Fibroblast of lung (primary cell): ENCODE data around the gene UCHL1. TPM values are rescaled to one million over a fixed set of nuclear protein-coding genes. Genes with fewer than 3 reads are reported as not detected.

Experiments used
- DNase-seq, 2 donors: peaks; one replicate each; pipeline versions ENCODE4 v3.0.0 to v3.0.0-alpha.2; 2010; ENCODE audit warnings: low read depth in 2 of 2
- H2AFZ ChIP-seq: 2 replicates; pipeline ENCODE4 v1.5.1; 2012; ENCODE audit warnings: low read length, control low read depth, inconsistent platforms
- H3K27ac ChIP-seq: 2 replicates; pipeline ENCODE4 v1.5.1; 2011; ENCODE audit warnings: low read length, control low read depth; ENCODE audit not compliant: insufficient read depth
- H3K27me3 ChIP-seq: 2 replicates; pipeline ENCODE4 v1.5.1; 2011; ENCODE audit warnings: mild to moderate bottlenecking, low read length; ENCODE audit not compliant: control insufficient read depth, insufficient read depth
- H3K36me3 ChIP-seq: 2 replicates; pipeline ENCODE4 v1.5.1; 2011; ENCODE audit warnings: low read length; ENCODE audit not compliant: control insufficient read depth, insufficient read depth
- H3K4me1 ChIP-seq: 2 replicates; pipeline ENCODE4 v1.5.1; 2011; ENCODE audit warnings: low read length; ENCODE audit not compliant: control insufficient read depth, insufficient read depth; ENCODE audit errors: extremely low read depth
- H3K4me2 ChIP-seq: 2 replicates; pipeline ENCODE4 v1.5.1; 2011; ENCODE audit warnings: low read length, control low read depth; ENCODE audit not compliant: insufficient read depth; ENCODE audit errors: extremely low read depth
- H3K4me3 ChIP-seq, 4 experiments: fragments of 200-600 bp in 1 of 4; sonication (generic) in 1 of 4; replicated peaks in 1 of 4; 2 replicates each; pipeline ENCODE4 v1.5.1; 2011 to 2016; ENCODE audit warnings: low read length in 4 of 4, low read depth in 3 of 4, mild to moderate bottlenecking in 3 of 4, control low read depth in 2 of 4, inconsistent platforms in 1 of 4, mixed read lengths in 1 of 4; ENCODE audit not compliant: insufficient read depth in 1 of 4; ENCODE audit errors: control extremely low read depth in 1 of 4
- H3K79me2 ChIP-seq: 2 replicates; pipeline ENCODE4 v1.5.1; 2012; ENCODE audit warnings: mild to moderate bottlenecking, low read length, inconsistent platforms; ENCODE audit not compliant: control insufficient read depth, insufficient read depth
- H3K9ac ChIP-seq: 2 replicates; pipeline ENCODE4 v1.5.1; 2011; ENCODE audit warnings: mild to moderate bottlenecking, low read length, control low read depth; ENCODE audit not compliant: insufficient read depth
- H3K9me3 ChIP-seq: 2 replicates; pipeline ENCODE4 v1.5.1; 2012; ENCODE audit warnings: low read depth, low read length; ENCODE audit not compliant: control insufficient read depth, insufficient read depth
- H4K20me1 ChIP-seq: 2 replicates; pipeline ENCODE4 v1.5.1; 2011; ENCODE audit warnings: low read length; ENCODE audit not compliant: control insufficient read depth, insufficient read depth; ENCODE audit errors: extremely low read depth
- CTCF ChIP-seq, 2 donors: IDR thresholded peaks in 1 of 2; conservative IDR thresholded peaks in 1 of 2; 1 replicate in 1 of 2; 2 replicates in 1 of 2; pipeline ENCODE4 v1.5.1; 2011 to 2012; ENCODE audit warnings: low read length in 2 of 2, control low read depth in 1 of 2, inconsistent platforms in 1 of 2, low read depth in 1 of 2, mild to moderate bottlenecking in 1 of 2
- EZH2 ChIP-seq: IDR thresholded peaks from 2 replicates; pipeline ENCODE4 v1.5.1; 2012; ENCODE audit warnings: low read length, control low read depth, mild to moderate bottlenecking; ENCODE audit errors: missing control alignments
- polyA plus RNA-seq, 2 donors: library from polyadenylated mRNA; depleted of rRNA in 1 of 2; stranded (reverse) in 1 of 2; unstranded in 1 of 2; fragments of >200 nt; gene quantifications; 2 replicates each; pipeline ENCODE4 v1.2.1, GENCODE V29; 2011 to 2012; ENCODE audit warnings: missing spikeins in 1 of 2
- total RNA-seq: library from RNA; depleted of rRNA; stranded (reverse); fragments of >200 nt; gene quantifications from 2 replicates; pipeline ENCODE4 v1.2.1, GENCODE V29; 2014

The UCHL1 gene
- total and polyA plus RNA-seq, 2 donors (not counting 1 experiment from before 2014, with no cell fraction given), result 397 to 491 TPM

DNA sequence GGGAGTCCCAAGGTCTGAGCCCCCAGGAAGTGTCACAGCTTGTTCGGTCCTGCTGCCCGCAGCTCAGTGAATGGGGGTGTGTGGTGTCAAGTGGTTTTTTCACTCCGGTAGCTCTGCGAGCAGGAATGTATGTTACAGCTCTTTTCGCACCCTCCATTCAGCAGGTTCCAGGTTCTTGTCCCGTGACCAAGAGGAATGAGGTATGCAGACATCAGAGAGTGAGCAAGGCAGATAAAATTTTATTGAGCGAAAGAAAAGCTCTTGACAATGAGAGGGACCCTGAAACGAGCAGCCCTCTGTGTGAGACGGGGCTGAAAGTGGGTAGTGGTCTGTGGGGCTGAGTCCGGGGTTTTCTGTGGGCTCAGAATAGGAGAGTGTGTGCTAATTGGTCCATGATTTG is 31.5 kb downstream of the UCHL1 start:
- H3K27ac ChIP-seq, result no peak overlapping the region
- H3K4me2 ChIP-seq, result no peak overlapping the region
- no peak overlapping the region for H2AFZ ChIP-seq
- DNase-seq, result no peak
- H3K27me3 ChIP-seq, result no peaks in the 10 kb centered on the region
- H4K20me1 ChIP-seq, result no peaks in the 10 kb centered on the region
- H3K79me2 ChIP-seq, result no peaks in the 10 kb centered on the region
- H3K9ac ChIP-seq, result no peak overlapping the region
- H3K36me3 ChIP-seq, result no peaks in the 10 kb centered on the region
- TF ChIP-seq CTCF (conservative IDR thresholded peaks at IDR 0.05 in 1 of 2, IDR thresholded peaks at IDR 0.05 in 1 of 2; ENCODE audit: low read depth in 1 of 2, low read length in 2 of 2) (no peak), EZH2 (no peak)
- no peaks in the 10 kb centered on the region for H3K4me1 ChIP-seq
- H3K4me3 ChIP-seq, result no peak overlapping the region
- H3K9me3 ChIP-seq, result no peaks in the 10 kb centered on the region

DNA sequence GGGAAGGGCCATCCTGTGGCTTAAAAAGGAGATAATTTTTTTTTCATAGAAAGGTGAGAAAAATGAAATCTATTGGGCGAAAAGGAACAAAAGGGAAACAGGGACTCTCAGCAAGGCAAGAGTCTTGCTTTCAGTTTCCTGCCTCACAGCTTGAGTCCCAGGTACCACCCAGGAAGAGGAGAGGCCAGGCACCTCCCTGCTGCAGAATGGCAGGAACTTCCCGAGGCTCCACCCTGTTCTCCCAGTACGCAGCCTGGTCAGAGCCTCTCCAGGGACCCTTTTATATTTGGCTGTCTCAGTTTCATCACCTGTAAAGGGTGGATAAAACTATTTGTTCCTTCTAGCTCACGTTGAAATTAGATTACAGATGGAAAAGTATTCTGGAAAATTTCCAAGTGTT is 33.8 kb downstream of the UCHL1 start:
- H3K9ac ChIP-seq, result no peak overlapping the region
- H3K27ac ChIP-seq, result no peak overlapping the region
- no peaks in the 10 kb centered on the region for H4K20me1 ChIP-seq
- no peaks in the 10 kb centered on the region for H3K9me3 ChIP-seq
- H3K4me2 ChIP-seq, result no peak overlapping the region
- no peaks in the 10 kb centered on the region for H3K4me1 ChIP-seq
- no peaks in the 10 kb centered on the region for H3K79me2 ChIP-seq
- H2AFZ ChIP-seq, result no peak overlapping the region
- TF ChIP-seq EZH2 (no peak), CTCF (conservative IDR thresholded peaks at IDR 0.05 in 1 of 2, IDR thresholded peaks at IDR 0.05 in 1 of 2; ENCODE audit: low read depth in 1 of 2, low read length in 2 of 2) (no peak)
- no peaks in the 10 kb centered on the region for H3K27me3 ChIP-seq
- no peak for DNase-seq
- no peak overlapping the region for H3K4me3 ChIP-seq
- H3K36me3 ChIP-seq, result no peaks in the 10 kb centered on the region

- H3K4me3 ChIP-seq, result no peak overlapping the region
- H3K9ac ChIP-seq, result no peak overlapping the region
- no peaks in the 10 kb centered on the region for H3K4me1 ChIP-seq
- no peaks in the 10 kb centered on the region for H3K36me3 ChIP-seq
- H2AFZ ChIP-seq, result no peak overlapping the region
- peak in 1 of 2 donors; percentile 9 for DNase-seq
- H3K9me3 ChIP-seq, result no peaks in the 10 kb centered on the region
- H3K79me2 ChIP-seq, result no peaks in the 10 kb centered on the region
- H4K20me1 ChIP-seq, result no peaks in the 10 kb centered on the region
- no peaks in the 10 kb centered on the region for H3K27me3 ChIP-seq
- no peak for TF ChIP-seq EZH2
- no peak for TF ChIP-seq CTCF (conservative IDR thresholded peaks at IDR 0.05 in 1 of 2, IDR thresholded peaks at IDR 0.05 in 1 of 2; ENCODE audit: low read depth in 1 of 2, low read length in 2 of 2)
- H3K4me2 ChIP-seq, result no peak overlapping the region
- no peak overlapping the region for H3K27ac ChIP-seq
These were observed 37.8 kb downstream of the UCHL1 start for GRCh38 chr4:41294445-41295062.
